Fibroblast of skin of back (primary cell): ENCODE data around the gene KANSL3.
"Not testable (repeated sequence)": the region's sequence is repeated elsewhere in the genome, so short reads cannot be mapped to it uniquely, and the experiment has no call there.

Source experiments
- DNase-seq: peaks from one replicate; pipeline ENCODE4 v3.0.0-alpha.2; 2013

The KANSL3 gene

DNA sequence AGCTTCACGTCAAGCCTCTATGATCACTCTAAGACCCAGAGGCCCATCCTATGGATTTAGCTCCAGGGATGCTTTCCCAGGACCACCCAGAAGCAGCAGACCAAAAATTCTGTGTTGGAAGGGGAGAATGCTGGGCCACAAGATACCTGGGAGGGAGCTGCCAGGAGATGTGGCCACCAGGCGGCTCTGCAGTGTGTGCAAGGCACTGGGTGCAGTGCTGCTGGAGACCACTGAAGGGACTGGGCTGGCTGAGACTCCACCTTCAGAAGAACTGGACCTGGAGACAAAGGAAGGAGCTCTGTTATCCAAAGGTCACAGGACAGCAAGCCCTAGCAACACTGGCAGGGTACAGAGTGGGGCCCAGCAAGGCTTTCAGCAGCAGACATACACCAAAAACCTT, 34.0 kb downstream of the KANSL3 start:
- no peak for DNase-seq

DNA sequence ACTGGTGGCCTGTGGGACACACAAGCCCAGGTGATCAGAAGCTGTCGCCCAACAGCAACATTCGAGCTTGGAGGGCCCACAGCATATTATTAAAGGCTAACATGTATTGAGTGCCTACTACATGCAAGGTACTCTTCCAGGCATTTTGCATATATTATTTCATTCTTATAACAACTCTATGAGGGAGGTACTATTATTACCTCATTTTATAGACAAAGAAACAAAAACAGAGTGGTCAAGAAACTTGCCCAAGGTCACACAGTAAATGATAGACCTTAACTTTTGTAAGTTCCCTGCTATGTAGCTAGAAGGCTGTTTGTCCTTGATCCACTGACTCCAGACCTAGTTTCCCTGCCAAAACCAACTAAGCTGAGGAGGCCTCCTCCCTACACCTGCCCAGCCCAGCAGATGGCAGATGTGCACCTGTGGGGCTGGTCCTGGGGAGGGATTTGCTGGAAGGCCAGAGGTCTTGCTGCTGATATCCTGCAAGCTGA, 35.7 kb downstream of the KANSL3 start:
- no peak for DNase-seq

DNA sequence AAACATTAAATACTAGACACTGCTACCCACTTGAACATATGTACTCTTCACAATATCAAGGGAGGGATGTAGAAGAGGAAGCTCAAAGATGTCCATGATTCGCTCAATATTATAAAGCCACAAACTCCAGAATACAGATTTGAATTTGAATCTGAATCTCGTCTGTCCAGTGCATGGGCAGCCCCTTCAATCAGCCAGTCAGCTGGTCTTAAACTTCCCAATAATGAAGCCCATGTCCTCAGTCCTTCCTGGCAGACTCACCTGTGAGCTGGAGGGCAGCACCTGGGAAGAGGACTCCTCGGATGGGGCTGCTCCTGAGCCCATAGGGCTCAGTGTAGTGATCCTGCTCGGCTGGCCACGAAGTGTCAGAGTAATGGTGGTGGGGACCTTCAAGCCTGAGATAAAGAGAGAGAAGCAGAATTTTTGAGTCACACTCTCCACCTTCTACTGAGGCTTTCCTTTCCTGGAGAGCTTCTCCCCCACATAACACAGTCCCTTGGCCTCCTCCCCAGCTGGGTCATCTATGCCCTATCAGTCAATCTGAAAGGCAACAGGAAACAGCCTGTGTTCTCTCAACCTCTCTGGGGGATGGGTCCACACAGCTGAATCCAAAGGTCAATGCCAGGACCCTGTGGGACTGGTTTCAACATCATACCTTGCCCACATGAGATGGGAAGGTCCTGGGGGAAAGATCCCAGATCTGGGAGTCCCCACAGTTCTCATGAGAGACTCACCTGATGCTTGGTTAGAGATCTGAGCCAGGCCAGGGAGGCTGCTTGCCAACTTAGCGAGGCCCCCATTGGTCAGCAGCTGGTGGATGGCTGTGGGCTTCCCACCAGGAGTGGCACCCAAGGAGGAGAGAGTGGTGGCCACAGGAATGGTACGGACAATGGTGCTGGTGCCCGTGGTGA, 36.5 kb downstream of the KANSL3 start:
- DNase-seq: no peak

DNA sequence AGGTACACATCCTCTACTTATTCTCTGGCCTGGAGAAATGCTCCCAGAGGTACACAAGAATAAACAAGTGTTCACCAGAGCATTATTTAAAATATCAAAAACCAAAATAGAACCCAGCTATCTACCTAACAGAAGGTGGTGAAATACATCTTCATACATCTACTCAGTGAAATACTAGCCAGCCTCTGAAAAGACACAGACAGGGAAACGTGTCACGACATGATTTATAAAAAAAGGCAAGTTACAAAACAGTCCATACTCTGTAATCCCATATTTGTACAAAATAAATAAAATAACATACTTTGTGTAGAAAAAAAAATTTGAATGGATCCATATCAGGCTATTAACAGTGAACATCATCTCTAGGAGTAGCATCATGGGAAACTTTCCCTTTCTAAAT, 38.2 kb downstream of the KANSL3 start:
- DNase-seq: no peak

DNA sequence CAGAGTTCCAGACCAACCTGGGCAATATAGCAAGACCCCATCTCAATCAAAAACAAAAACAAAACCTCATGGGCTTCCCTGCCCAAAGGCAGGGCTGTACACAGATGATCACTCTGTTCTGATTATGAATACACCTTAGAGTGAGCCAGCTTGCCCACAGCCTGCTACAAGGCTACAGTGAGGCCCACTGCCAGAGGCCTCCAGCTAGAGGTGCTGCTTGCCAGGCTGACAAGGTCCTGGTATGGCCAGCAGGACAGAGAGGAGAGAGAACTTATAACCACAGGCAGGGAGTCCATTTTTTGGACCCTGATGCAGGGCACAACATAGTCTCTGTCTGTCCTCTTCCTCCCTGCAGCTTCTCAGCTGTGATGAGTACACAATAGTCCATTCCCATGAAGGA, 41.5 kb downstream of the KANSL3 start:
- DNase-seq: no peak

DNA sequence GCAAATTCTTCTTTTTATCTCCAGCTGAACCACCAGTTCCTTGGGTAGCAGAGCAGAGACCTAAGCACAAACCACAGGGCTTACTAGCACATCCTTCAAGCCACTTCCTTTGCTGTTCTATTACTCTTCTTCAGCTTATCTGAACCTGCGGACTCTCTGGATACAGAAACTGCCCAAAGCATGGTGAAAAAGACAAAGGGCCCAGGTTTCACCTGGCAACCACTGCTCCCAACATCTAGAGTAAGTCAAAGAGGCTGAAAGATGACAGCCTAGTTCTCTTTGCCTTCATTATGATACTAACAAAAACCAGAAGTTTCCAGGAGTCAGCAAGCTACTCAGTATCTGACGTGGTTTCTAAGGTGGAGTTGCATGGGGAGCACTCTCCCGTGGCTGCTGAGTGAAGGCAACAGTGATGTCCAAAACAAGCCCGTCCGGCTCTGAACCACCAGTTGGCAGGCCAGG, 43.4 kb downstream of the KANSL3 start:
- no peak for DNase-seq

DNA sequence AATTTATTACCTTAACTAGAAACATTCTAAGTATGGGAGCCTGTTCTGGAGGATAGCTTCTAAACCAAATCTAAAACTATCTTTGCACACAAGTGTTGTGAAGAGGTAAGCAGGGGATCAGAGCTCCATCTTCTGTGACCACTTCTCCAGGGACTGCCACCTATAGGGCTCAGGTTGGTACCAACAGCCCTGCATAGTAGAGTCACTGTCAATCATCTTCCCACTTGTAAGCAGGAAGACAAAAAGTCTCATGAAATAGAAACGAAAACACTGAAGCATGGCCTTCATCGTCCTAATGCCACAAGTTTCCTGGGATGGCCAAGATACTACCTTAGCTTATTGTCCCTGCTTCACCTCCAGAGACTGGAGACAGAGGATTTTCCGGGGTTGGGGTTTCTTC, 43.8 kb downstream of the KANSL3 start:
- no peak for DNase-seq

DNA sequence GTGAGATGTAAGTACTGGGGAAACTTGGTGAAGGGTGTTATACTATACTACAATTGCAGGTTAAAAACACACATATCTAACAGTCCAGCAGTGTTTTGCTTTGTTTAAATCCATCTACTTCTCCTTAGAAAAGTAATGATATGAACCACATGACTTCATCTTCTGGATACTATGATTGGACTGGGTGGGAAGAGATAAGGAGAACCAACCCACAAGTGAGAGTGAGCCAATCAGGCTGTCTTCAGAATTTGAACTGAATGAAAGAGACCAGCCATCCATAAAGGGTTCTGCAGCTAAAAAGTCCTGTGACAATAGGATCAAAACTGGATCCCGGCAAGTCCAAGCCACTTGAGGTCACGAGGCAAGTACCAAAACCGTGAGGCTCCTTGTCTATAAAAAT, 46.6 kb downstream of the KANSL3 start:
- no peak for DNase-seq

DNA sequence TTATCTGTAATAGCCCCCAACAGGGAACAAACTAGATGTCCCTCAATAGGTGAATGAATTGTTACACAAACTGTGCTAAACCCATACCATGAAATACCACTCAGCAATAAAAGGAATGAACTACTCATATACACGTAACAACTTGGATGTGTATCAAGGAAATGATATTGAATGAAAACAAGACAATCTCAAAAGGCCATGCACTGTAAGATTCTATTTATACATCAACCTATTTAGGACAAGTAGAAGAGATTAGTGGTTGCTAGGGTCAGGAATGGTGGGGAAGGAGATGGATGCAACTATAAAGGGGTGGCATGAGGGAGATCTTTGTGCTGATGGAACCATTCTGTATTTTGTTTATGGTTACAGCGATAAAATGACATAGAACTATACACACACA, 47.1 kb downstream of the KANSL3 start:
- no peak for DNase-seq

DNA sequence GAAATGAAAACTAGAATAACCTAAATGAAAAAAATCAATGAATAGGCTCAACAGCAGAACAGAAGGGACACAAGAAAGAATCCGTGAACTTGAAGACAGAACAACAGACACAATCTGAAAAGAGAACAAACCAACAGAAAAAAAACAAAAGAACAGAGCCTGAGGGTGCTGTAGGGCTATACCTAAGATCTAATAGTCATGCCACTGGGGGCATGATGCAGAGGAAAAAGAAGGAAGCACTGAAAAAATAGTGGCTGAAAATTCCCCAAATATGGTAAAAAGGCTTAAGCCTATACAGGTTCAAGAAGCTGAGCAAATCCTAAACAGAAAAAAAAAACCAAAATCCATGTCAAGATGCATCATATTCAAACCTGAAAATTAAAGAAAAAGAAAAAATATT, 50.3 kb downstream of the KANSL3 start:
- peak; percentile 12 for DNase-seq

DNA sequence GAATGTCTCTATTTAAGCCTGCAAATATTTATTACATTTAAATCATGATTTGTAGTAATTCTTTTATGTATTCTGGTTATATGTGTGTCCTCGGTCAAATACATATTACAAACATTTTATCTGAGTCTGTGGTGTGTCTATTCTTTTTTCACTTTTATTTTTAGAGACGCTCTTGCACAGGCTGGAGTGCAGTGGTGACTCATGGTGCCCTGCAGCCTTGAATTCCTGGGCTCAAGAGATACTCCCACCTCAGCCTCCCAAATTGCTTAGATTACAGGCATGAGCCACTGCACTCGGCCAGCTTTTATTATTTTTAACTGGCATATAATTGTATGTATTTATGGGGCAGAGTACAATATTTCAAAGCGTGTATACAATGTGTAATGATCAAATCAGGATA, 54.1 kb downstream of the KANSL3 start:
- DNase-seq: peak; percentile 47

DNA sequence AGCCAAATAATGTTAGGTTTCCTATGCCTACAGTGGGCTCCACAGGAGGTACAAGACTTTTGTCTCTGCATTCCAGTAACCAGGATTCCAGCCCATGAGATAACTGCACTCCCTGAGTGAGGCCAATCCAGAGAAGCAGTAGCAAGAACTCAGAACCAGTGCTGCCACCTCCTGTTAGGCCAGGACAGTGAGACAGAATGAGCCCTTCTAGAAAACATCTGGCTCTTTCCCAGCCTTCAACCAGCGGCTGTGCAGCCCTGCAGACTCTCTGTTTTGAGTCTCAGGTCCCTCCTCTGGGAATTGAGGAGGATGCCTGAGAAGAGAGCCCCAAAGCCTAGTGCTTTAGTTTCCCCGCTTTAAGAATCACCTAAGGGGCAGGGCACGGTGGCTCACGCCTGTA, 57.3 kb downstream of the KANSL3 start:
- DNase-seq: peak; percentile 62

DNA sequence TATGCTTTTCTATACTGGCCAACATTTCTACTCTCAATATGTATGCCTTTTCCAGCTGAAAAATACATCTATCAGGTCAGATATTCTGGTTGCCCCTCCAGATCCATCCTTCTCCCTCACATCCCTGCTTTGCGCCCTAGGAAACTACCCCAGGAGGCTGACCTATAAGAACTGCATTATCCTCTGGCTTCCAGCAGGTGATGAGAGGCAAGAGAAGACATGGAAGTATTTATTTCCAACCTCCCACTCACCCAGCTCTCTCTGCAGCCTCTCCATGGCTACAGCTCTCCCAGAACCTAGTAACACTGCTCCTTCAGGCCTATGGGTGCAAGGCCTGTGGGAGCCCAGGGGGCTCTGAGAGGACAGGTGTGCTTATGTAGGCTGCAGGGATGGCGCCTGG, 58.7 kb downstream of the KANSL3 start:
- no peak for DNase-seq

DNA sequence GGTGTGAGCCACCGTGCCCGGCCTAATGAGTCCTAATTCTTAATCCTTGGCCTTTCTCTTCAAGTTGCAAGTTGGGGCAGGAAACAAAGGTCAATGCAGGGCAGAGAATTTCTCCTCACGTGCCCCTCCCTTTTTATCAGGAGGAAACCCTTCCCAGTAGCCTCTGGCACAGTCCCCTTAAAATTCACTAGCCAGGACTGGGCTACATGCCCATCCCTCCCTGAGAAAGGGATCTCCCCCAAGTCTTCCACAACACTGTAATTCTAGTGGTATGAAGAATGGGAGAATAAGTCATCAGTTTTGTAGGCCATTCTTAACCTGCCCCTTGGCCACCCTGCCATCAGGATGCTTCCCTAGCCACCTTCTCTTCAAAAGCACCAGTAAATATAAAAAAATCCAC, 59.4 kb downstream of the KANSL3 start:
- DNase-seq: no peak

DNA sequence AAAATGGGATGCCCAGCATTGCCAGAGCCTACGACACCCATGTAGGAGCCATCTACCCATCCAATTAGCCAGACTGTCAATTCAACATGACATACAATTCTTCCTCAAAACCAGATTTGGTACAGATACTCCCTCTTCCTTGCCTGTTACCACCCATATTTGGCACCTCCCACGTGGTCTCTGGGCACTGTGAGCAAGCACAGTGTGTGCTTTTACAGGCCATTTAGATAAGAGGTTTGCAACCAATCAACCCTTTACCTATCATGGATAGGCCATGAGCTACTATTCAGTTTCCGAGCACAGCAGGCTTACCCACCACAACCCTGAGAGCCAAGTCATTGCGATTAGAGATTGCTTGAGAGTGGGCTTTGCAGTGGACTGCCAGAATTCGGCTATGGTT, 60.6 kb downstream of the KANSL3 start:
- no peak for DNase-seq

DNA sequence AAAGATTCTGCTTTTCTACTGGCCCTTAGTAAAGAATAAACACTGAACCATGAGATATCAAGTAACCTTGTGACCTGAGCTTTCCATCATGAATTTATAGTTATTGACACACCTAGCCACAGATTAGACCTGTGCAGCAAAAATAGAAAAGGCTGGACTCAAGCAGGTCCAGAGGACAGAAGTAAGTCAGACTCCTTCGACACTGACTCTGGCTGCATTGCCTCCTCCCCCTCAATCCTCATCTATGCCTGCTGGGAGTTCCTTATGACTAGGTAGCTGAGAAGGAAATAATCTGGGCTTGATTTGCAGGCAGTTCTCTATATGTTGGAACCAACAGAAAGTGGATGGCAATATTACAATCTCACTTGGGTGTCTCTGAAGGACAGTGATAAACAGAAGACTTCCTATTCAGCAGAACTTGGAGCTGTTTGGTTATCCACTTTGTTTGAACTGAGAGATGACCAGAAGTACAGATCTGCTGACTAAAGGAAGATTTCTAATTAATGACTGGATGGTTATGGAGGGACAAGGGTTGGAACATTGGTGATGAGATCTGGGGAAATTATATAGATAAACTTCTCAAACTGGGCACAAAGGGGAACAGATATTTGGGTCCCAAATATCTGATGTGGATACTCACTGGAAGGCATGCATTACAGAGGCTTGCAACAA, 62.2 kb downstream of the KANSL3 start:
- no peak for DNase-seq

DNA sequence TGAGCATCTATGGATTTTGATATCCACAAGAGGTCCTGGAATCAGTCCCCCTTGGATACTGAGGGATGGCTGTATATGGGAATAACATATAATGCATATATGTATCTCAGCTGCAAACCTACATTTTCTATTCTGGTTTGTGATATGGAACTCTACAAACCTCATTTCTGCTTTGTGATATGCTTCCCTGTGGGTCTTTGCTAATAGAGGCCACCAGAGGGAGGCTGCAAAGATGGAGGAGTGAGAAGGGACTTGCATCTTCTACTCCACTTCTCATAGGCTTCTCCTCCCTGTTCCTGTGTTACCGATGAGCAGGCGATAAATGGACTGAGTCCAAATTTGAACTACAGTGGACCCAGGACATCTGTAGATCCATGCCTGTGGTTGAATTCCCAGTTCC, 63.7 kb downstream of the KANSL3 start:
- no peak for DNase-seq

DNA sequence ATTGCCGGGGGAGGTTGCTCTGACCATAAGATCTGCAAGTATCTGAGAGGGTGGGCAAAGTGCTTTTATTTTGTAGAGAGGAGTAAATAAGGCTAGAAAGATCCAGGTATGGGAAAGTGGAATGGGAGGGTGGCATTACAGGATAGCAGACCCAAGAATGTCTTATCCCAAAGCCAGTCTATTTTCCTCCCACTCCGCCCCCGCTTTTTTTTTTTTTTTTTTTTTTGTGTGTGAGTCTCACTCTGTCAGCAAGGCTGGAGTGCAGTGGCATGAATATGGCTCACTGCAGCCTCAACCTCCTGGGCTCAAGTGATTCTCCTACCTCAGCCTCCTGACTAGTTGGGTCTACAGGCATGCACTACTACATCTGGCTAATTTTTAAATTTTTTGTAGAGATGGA, 70.0 kb downstream of the KANSL3 start:
- DNase-seq: no peak

DNA sequence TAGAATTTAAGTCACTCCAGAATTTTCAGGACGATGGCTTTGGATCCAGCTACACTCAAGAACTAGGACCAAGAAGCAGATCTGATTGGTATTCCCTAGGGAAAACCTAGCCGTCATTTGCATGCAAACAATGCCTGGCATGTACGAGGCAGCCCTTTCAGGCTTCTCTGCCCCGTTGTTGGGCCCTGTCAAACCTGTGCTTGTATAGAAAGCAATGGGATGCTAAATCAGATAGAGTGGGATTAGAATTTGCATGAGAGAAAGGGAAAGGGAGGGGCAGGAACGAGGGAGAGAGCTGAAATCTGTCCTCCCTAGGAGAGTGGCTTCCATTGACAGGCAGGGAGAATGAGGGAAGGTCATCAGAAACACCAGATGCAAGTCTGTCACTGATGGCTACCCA, 73.0 kb downstream of the KANSL3 start:
- DNase-seq: no peak

DNA sequence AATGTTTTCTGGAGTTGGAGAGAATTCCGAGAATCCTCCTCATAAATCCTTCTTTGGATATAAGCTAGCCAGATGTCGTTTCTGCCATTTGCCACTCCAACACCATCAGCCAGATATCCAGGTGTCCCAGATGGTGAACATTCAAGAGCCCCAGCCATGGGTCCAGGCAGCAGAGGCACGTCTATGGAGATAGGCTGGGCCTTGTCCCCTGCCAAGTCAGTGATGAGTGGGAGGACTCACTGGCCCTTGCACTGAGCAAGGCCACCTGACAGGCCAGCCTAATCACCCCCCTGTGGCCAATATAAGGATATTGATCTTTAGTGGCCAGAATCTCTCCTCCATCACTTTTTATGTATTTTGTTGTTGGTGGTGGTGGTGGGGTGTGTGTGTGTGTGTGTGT, 73.5 kb downstream of the KANSL3 start:
- DNase-seq: no peak

DNA sequence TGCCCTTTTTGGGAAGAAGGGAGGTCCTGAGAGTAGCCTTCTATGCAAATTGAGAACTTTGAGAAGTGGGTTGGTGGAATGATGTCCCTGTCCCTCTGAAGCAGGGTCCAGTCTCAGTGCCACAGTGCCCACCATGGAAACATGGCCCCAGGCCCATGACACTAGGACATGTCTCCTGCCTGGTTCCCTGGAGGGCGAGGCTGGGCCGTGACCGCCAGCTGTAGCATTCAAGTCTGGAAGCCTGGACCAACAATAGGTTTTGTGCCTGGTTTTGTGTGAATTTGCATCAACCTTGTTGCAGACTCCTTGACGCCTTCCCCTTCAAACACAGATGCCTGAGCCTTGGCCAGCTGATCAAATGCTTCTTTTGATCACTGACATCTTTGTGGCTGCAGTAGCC, 74.1 kb downstream of the KANSL3 start:
- DNase-seq: no peak

DNA sequence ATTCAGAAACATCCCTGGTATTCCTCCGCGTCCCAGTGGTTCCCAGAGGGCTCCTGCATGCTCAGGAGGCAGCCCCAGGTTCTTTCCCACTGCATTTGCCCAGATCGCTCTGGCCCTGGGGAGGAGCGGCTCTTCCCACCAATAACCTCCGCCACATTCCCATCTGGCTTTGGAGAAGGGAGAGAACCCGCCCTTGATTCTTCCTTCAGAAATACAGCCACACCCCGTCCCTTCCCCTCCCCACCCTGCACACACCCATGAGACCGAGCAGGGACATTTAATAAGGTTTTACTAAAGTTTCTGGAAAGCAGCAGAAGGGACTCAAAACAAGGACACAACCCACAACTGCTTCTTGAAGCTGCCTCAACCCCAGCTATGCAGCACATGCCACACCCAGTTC, 79.6 kb downstream of the KANSL3 start:
- no peak for DNase-seq

DNA sequence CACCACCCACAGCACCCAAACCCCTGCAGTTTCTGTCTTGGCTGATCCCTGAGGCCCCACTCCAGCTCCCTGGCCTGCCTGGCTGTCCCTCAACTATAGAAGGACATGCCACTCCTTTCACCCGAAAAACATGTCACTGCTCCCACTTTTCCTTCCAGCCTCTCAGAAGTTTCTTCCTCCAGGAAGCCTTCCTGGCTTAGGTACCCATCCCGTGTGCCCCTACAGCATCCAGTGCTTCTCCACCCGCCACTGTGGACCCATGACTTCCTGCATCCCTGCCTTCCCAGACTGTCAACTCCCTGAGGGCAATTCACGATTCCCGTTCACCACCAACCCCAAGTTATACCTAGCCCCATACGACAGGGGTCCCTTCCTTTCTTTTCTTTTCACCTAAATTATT, 80.1 kb downstream of the KANSL3 start:
- no peak for DNase-seq

DNA sequence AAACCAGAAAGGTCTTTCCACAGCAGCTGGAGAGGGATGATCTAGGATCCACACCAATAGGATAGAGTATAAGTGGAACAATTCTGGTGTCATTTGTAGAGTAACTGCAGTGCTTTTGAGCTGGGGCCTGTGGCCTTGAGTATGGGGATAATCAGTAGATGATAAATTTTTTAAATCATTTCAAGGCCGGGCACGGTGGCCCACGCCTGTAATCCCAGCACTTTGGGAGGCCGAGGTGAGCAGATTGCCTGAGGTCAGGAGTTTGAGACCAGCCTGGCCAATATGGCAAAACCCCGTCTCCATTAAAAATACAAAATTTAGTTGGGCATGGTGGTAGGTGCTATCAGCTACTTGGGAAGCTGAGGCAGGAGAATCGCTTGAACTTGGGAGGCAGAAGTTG, 80.7 kb downstream of the KANSL3 start:
- DNase-seq: not testable (repeated sequence)
